SK-N-SH (cell line): Measurements from ENCODE around the gene KDM2A. TPM values are rescaled to one million over a fixed set of nuclear protein-coding genes. Genes with fewer than 3 reads are reported as not detected.

Source experiments
- CTCF ChIA-PET: fragments of 300-600, 350-600 bp; formaldehyde crosslinking; extraction: SDS; loops from one replicate; lab custom pipeline; 2021; lab: Yijun Ruan, JAX
- POLR2A ChIA-PET: fragments of 350-600 bp; sonication (Branson Sonifier 250); formaldehyde crosslinking; extraction: SDS; loops from one replicate; lab custom pipeline; 2020; ENCODE audit warnings: antibody characterized with exemption, inconsistent platforms; lab: Yijun Ruan, JAX
- DNase-seq: peaks from one replicate; pipeline ENCODE4 v3.0.0; 2012
- H2AFZ ChIP-seq: fragments of 200-600 bp; sonication (generic); 2 replicates; pipeline ENCODE4 v1.8.1; 2016; ENCODE audit warnings: antibody characterized with exemption, mild to moderate bottlenecking, low read depth
- H3F3A ChIP-seq: fragments of 200-600 bp; sonication (generic); replicated peaks from 2 replicates; pipeline ENCODE3; 2016; ENCODE audit warnings: antibody characterized with exemption, mild to moderate bottlenecking; ENCODE audit not compliant: insufficient read depth
- H3K27ac ChIP-seq, 2 experiments: fragments of 200-500 bp in 1 of 2; fragments of 200-600 bp in 1 of 2; sonication (Bioruptor generic) in 1 of 2; sonication (generic), shearing (Covaris generic) in 1 of 2; 2 replicates each; pipeline versions ENCODE4 v1.5.1 to v1.6.1; 2014 to 2016; ENCODE audit warnings: low read depth in 2 of 2, inconsistent platforms in 1 of 2, low read length in 1 of 2, mild to moderate bottlenecking in 1 of 2, mixed read lengths in 1 of 2
- H3K27me3 ChIP-seq: fragments of 200-600 bp; sonication (generic), shearing (Covaris generic); 2 replicates; pipeline ENCODE4 v1.6.1; 2016; ENCODE audit warnings: mixed run types; ENCODE audit not compliant: insufficient read depth
- H3K36me3 ChIP-seq, 2 experiments: fragments of 200-500 bp in 1 of 2; fragments of 200-600 bp in 1 of 2; sonication (Bioruptor generic) in 1 of 2; sonication (generic) in 1 of 2; replicated peaks in 1 of 2; 2 replicates each; pipeline versions ENCODE3 to v1.5.1; 2014 to 2016; ENCODE audit warnings: low read length in 1 of 2, mild to moderate bottlenecking in 1 of 2; ENCODE audit not compliant: insufficient read depth in 2 of 2, control insufficient read depth in 1 of 2
- H3K4me1 ChIP-seq, 2 experiments: fragments of 200-500 bp in 1 of 2; fragments of 200-600 bp in 1 of 2; sonication (Bioruptor generic) in 1 of 2; sonication (generic), shearing (Covaris generic) in 1 of 2; 2 replicates each; pipeline versions ENCODE4 v1.5.1 to v1.6.1; 2014 to 2016; ENCODE audit warnings: low read depth in 1 of 2, low read length in 1 of 2, mixed run types in 1 of 2; ENCODE audit not compliant: insufficient read depth in 2 of 2, control insufficient read depth in 1 of 2
- H3K4me2 ChIP-seq: fragments of 200-600 bp; sonication (generic), shearing (Covaris generic); 2 replicates; pipeline ENCODE4 v1.6.1; 2017; ENCODE audit warnings: mixed run types
- H3K4me3 ChIP-seq, 2 experiments: fragments of 200-500 bp in 1 of 2; fragments of 200-600 bp in 1 of 2; sonication (Bioruptor generic) in 1 of 2; sonication (generic), shearing (Covaris generic) in 1 of 2; 2 replicates each; pipeline versions ENCODE4 v1.5.1 to v1.8.1; 2014 to 2016; ENCODE audit warnings: low read depth in 2 of 2, inconsistent platforms in 1 of 2, low read length in 1 of 2, mild to moderate bottlenecking in 1 of 2, mixed read lengths in 1 of 2, moderate library complexity in 1 of 2
- H3K79me2 ChIP-seq: fragments of 200-600 bp; sonication (generic); 2 replicates; pipeline ENCODE4 v1.8.1; 2017; ENCODE audit warnings: mild to moderate bottlenecking; ENCODE audit not compliant: insufficient read depth
- H3K9ac ChIP-seq: fragments of 200-600 bp; sonication (generic); 2 replicates; pipeline ENCODE4 v1.6.1; 2017; ENCODE audit warnings: mixed run types
- H3K9me2 ChIP-seq: fragments of 200-600 bp; sonication (generic); 2 replicates; pipeline ENCODE4 v1.6.1; 2017; ENCODE audit warnings: mixed run types
- H3K9me3 ChIP-seq: fragments of 200-600 bp; sonication (generic); 2 replicates; pipeline ENCODE4 v1.6.1; 2017; ENCODE audit warnings: mixed run types, mild to moderate bottlenecking, moderate library complexity
- H4K20me1 ChIP-seq: fragments of 200-600 bp; sonication (generic); 2 replicates; pipeline ENCODE4 v1.6.1; 2017; ENCODE audit warnings: mild to moderate bottlenecking, mixed run types; ENCODE audit not compliant: insufficient read depth
- ELF1 ChIP-seq: IDR thresholded peaks from 2 replicates; pipeline ENCODE4 v1.4.0; 2012
- EZH2phosphoT487 ChIP-seq: fragments of 200-600 bp; sonication (generic); IDR thresholded peaks from 2 replicates; pipeline ENCODE4 v1.6.1; 2017; ENCODE audit warnings: low read depth, mixed run types, mild to moderate bottlenecking, antibody characterized with exemption, moderate library complexity, borderline replicate concordance
- FOSL2 ChIP-seq: IDR thresholded peaks from 2 replicates; pipeline ENCODE4 v1.4.0; 2012; ENCODE audit warnings: low read depth, mild to moderate bottlenecking, moderate library complexity, borderline replicate concordance
- FOXJ3 ChIP-seq: sonication (generic); formaldehyde crosslinking; IDR thresholded peaks from 2 replicates; pipeline ENCODE4 v1.5.1; 2020; ENCODE audit warnings: mild to moderate bottlenecking, missing genetic modification reagents
- FOXM1 ChIP-seq: IDR thresholded peaks from 2 replicates; pipeline ENCODE4 v1.4.0; 2012; ENCODE audit warnings: low read depth, mild to moderate bottlenecking
- GATA2 ChIP-seq: sonication (generic); formaldehyde crosslinking; IDR thresholded peaks from 2 replicates; pipeline ENCODE4 v1.5.0; 2020; ENCODE audit warnings: mild to moderate bottlenecking, missing genetic modification reagents
- IRF3 ChIP-seq: fragments of 150-350 bp; IDR thresholded peaks from 2 replicates; pipeline ENCODE4 v1.6.1; 2016; ENCODE audit warnings: mild to moderate bottlenecking, low read depth, low read length
- JUND ChIP-seq: IDR thresholded peaks from 2 replicates; pipeline ENCODE4 v1.4.0; 2012
- MXI1 ChIP-seq: IDR thresholded peaks from 2 replicates; pipeline ENCODE4 v1.6.1; 2012; ENCODE audit warnings: mild to moderate bottlenecking, low read depth, low read length, improper control_type of control experiment
- NFIC ChIP-seq: IDR thresholded peaks from 2 replicates; pipeline ENCODE4 v1.4.0; 2012; ENCODE audit warnings: borderline replicate concordance
- RXRA ChIP-seq: IDR thresholded peaks from 2 replicates; pipeline ENCODE4 v1.4.0; 2012; ENCODE audit warnings: low read depth, mild to moderate bottlenecking, borderline replicate concordance
- SMC3 ChIP-seq: IDR thresholded peaks from 2 replicates; pipeline ENCODE4 v1.6.1; 2012; ENCODE audit warnings: low read depth, low read length, improper control_type of control experiment
- TAF1 ChIP-seq: IDR thresholded peaks from 2 replicates; pipeline ENCODE4 v1.6.1; 2012; ENCODE audit warnings: low read depth, mild to moderate bottlenecking, low read length, moderate library complexity, borderline replicate concordance
- TCF12 ChIP-seq: IDR thresholded peaks from 2 replicates; pipeline ENCODE4 v1.4.0; 2012
- TEAD4 ChIP-seq: IDR thresholded peaks from 2 replicates; pipeline ENCODE4 v1.4.0; 2012; ENCODE audit warnings: mild to moderate bottlenecking, borderline replicate concordance; ENCODE audit not compliant: insufficient read depth
- YY1 ChIP-seq: IDR thresholded peaks from 2 replicates; pipeline ENCODE4 v1.4.0; 2012; ENCODE audit warnings: low read depth, mild to moderate bottlenecking
- ZBTB33 ChIP-seq: IDR thresholded peaks from 2 replicates; pipeline ENCODE4 v1.4.0; 2012; ENCODE audit warnings: low read depth, borderline replicate concordance
- WGBS: methylation state at CpG from one replicate; pipeline ENCODE4 v1.1.6; 2017; ENCODE audit warnings: low lambda C conversion rate; 5-methylcytosine and 5-hydroxymethylcytosine counted together
- polyA plus RNA-seq, 3 experiments: library from polyadenylated mRNA; depleted of rRNA; stranded (reverse); fragments of >200 nt; gene quantifications; 2 replicates each; pipeline ENCODE4 v1.2.3, GENCODE V29; 2012
- TF ChIP-seq, protein P1 (sequence below): IDR thresholded peaks from 2 replicates; pipeline ENCODE4 v1.6.1; 2012; ENCODE audit warnings: mild to moderate bottlenecking, low read depth, low read length, moderate library complexity
- TF ChIP-seq, protein P2 (sequence below): IDR thresholded peaks from 2 replicates; pipeline ENCODE4 v1.4.0; 2012; ENCODE audit warnings: low read depth, borderline replicate concordance

Gene KDM2A
- polyA plus RNA-seq, 1 of the 3 experiments (the other 2 are of a cell fraction): 28.4 TPM

DNA sequence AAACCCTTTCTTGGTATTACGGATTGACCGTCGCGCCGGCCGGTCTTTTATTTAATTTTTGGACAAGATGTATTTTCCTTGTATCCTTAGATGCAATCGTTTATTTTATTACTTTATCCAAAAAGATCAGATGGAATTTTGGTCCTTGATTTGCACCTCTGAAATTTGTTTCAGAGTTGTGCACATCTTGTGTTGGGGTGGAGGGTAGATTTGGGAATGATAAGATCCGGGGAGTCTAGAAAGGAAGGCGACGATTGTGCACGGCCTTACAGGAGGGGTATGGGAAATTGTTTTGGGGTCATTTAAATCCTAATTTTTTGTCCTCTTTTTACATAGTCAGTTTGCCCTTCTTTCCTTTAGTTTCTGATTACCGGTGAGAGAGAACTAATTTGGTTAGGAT is 1.4 kb downstream of the KDM2A start:
- Histone ChIP-seq H3K4me1 (peaks cover 0 to 9% of the 10 kb centered on the region in 2 experiments; a peak in 3 of 4 replicates), H3K9me3 (no peaks in the 10 kb centered on the region), H2AFZ (peak overlapping the region; percentile 76; the same call in 1 of the 2 replicates), H3K27me3 (no peaks in the 10 kb centered on the region), H3K4me3 (peak overlapping the region; percentile 82 to 100), H3K27ac (peak overlapping the region; percentile 67 to 85; a peak in 3 of 4 replicates), H3K4me2 (peak overlapping the region; percentile 77), H3F3A (peaks cover 17% of the 10 kb centered on the region), H4K20me1 (peaks cover 42% of the 10 kb centered on the region), H3K36me3 (peaks cover 0 to 17% of the 10 kb centered on the region in 2 experiments), H3K9ac (peak overlapping the region; percentile 81), H3K79me2 (peaks cover 60% of the 10 kb centered on the region), H3K9me2 (no peaks in the 10 kb centered on the region)
- no peak for DNase-seq
- ChIA-PET CTCF (interaction anchor here (0.8 to 1.0 kb wide), 2 partner anchors 21 to 142 kb away, joined by 3 read pairs; no protein-coding TSS in a partner anchor), POLR2A (no interaction called here)
- under 1% methylated on average over 12 of the region's 12 CpGs for WGBS
- TF ChIP-seq SMC3 (no peak), GATA2 (CRISPR knock-in tag) (peak; percentile 53)

DNA sequence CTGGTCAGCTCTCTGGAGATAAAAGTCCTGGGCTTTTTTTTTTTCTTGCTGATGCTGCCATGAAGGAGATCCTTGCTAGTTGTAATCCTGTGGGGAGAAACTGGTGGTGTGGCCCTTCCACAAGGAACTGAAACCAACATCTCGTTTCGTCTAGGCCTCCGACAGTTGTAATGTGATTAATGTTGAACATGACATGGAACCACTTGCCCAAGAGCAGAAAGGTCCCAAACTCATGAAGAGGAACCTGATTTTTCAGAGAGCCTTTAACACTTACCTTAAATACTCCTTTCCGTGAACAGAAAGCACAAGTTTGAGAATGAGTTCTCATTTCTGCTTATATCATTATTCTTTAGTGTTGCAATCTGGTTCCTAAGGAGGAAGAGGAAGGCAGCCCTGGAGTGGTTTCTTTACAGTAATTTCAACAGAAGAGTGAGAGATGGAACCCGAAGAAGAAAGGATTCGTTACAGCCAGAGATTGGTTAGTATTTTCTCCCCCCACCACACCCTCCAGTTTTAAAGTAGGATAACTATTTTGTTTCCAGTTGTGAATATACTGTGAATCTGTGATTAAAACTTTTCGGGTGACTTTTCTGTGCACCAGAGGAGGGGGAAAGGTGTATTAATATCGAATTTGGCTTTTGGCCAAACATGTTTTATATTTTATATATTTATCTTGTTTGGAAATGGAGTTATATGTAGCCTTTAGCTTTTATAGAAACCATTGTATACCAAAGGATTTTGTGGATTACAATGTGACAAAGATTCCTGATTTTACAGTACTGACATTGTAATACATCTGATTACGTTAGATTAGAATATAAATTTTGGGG is 2.0 kb downstream of the KDM2A start:
- no peak for DNase-seq
- POLR2A ChIA-PET: no interaction called here
- TF ChIP-seq FOXJ3 (CRISPR knock-in tag) (no peak), ZBTB33 (no peak), JUND (no peak), NFIC (peak; percentile 12; the same call in 1 of the 2 replicates), TEAD4 (no peak), EZH2phosphoT487 (no peak), TCF12 (no peak), RXRA (no peak), FOSL2 (no peak), IRF3 (no peak), ELF1 (no peak), YY1 (no peak), MXI1 (peak; percentile 17; the same call in 1 of the 2 replicates), FOXM1 (no peak), TAF1 (0 out of 2 replicates have a peak, but pooled peaks have one; percentile 13)
- TF ChIP-seq, protein P1, sequence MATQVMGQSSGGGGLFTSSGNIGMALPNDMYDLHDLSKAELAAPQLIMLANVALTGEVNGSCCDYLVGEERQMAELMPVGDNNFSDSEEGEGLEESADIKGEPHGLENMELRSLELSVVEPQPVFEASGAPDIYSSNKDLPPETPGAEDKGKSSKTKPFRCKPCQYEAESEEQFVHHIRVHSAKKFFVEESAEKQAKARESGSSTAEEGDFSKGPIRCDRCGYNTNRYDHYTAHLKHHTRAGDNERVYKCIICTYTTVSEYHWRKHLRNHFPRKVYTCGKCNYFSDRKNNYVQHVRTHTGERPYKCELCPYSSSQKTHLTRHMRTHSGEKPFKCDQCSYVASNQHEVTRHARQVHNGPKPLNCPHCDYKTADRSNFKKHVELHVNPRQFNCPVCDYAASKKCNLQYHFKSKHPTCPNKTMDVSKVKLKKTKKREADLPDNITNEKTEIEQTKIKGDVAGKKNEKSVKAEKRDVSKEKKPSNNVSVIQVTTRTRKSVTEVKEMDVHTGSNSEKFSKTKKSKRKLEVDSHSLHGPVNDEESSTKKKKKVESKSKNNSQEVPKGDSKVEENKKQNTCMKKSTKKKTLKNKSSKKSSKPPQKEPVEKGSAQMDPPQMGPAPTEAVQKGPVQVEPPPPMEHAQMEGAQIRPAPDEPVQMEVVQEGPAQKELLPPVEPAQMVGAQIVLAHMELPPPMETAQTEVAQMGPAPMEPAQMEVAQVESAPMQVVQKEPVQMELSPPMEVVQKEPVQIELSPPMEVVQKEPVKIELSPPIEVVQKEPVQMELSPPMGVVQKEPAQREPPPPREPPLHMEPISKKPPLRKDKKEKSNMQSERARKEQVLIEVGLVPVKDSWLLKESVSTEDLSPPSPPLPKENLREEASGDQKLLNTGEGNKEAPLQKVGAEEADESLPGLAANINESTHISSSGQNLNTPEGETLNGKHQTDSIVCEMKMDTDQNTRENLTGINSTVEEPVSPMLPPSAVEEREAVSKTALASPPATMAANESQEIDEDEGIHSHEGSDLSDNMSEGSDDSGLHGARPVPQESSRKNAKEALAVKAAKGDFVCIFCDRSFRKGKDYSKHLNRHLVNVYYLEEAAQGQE: no peak
- TF ChIP-seq, protein P2, sequence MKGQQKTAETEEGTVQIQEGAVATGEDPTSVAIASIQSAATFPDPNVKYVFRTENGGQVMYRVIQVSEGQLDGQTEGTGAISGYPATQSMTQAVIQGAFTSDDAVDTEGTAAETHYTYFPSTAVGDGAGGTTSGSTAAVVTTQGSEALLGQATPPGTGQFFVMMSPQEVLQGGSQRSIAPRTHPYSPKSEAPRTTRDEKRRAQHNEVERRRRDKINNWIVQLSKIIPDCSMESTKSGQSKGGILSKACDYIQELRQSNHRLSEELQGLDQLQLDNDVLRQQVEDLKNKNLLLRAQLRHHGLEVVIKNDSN: no peak

More for the DNA sequence above, 2.0 kb downstream of the KDM2A start:
- H3K9ac ChIP-seq: peak overlapping the region; percentile 81
- no peaks in the 10 kb centered on the region for H3K9me2 ChIP-seq
- peak overlapping the region; percentile 39 to 67; a peak in 3 of 4 replicates for H3K27ac ChIP-seq
- CTCF ChIA-PET: interaction anchor here (1.0 to 1.3 kb wide), 3 partner anchors 141 to 261 kb away, joined by 3 read pairs; no protein-coding TSS in a partner anchor
- H2AFZ ChIP-seq: no peak overlapping the region
- H3K4me2 ChIP-seq: peak overlapping the region; percentile 77
- no peaks in the 10 kb centered on the region for H3K27me3 ChIP-seq
- peaks cover 0 to 6% of the 10 kb centered on the region in 2 experiments; a peak in 3 of 4 replicates for H3K4me1 ChIP-seq
- H4K20me1 ChIP-seq: peaks cover 45% of the 10 kb centered on the region
- H3K9me3 ChIP-seq: no peaks in the 10 kb centered on the region
- H3K36me3 ChIP-seq: peaks cover 0 to 18% of the 10 kb centered on the region in 2 experiments
- peaks cover 17% of the 10 kb centered on the region for H3F3A ChIP-seq
- H3K4me3 ChIP-seq: peak overlapping the region; percentile 82 to 100
- 9% methylated on average over 9 of the region's 9 CpGs for WGBS
- H3K79me2 ChIP-seq: peaks cover 66% of the 10 kb centered on the region
